ENCODE data around the gene PTPN14. TPM values are rescaled to one million over a fixed set of nuclear protein-coding genes. Genes with fewer than 3 reads are reported as not detected.

The PTPN14 gene
- total and polyA plus RNA-seq, 2 of the 8 experiments (the other 6 are each of a cell fraction or from before 2014, with no cell fraction given) = 14.4 to 93.6 TPM

DNA sequence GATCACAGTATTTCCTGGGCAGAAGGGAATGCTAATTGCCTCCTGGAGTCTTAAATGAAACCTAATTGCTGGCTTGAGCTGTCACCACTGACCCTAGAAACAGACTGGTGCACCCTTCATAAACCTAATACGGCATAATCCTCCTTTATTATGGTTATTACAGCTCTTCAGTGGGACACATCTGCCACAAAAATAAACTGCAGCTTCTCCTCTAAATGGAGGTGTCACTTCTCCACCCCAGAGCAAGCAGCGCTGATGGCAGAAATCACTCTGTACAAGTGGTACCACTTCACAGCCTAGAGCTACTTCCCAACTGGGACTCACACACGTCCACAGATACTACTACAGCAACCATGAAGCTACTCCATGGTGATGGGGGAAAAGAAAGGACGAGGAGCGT, 11.1 kb downstream of the PTPN14 start:
- TF ChIP-seq CHD1 (IDR thresholded peaks at IDR 0.05; ENCODE audit: low read depth, low read length) (no peak), BRCA1 (IDR thresholded peaks at IDR 0.05; ENCODE audit: low read depth, low read length) (no peak), JUN (IDR thresholded peaks at IDR 0.05; ENCODE audit: low read depth, low read length) (no peak)
- Histone ChIP-seq H2BK5ac (ENCODE audit: low read depth, low read length) (no peak overlapping the region), H3K27ac (ENCODE audit: low read depth, low read length) (no peak overlapping the region), H2BK15ac (ENCODE audit: low read length) (no peak overlapping the region), H3K36me3 (ENCODE audit: control insufficient read depth in 2 of 4, insufficient read depth in 4 of 4, low read length in 3 of 4) (no peaks in the 10 kb centered on the region), H3K4me1 (replicated peaks in 1 of 4; ENCODE audit: control insufficient read depth in 3 of 4, insufficient read depth in 4 of 4, low read length in 3 of 4) (peaks cover 0 to 4% (median under 1%) of the 10 kb centered on the region in 4 experiments; a peak in 3 of 7 replicates), H3K27me3 (replicated peaks in 1 of 4; ENCODE audit: control insufficient read depth in 3 of 4, extremely low read depth in 1 of 4, insufficient read depth in 3 of 4, low read length in 3 of 4) (no peaks in the 10 kb centered on the region), H3K9me3 (ENCODE audit: insufficient read depth in 2 of 2, low read depth in 1 of 2, low read length in 1 of 2) (no peaks in the 10 kb centered on the region), H2BK12ac (ENCODE audit: low read depth, low read length) (no peak overlapping the region), H3K56ac (replicated peaks; ENCODE audit: insufficient read length, low read depth, low read length) (no peak overlapping the region), H2BK20ac (ENCODE audit: low read length) (no peak overlapping the region), H4K8ac (ENCODE audit: extremely low read depth, insufficient read depth, low read length) (no peak overlapping the region), H3K14ac (ENCODE audit: insufficient read length) (no peak overlapping the region), H2AFZ (ENCODE audit: low read length) (no peak overlapping the region), H3K79me2 (ENCODE audit: control insufficient read depth in 1 of 2, insufficient read depth in 2 of 2, low read length in 2 of 2) (peaks cover 6 to 94% of the 10 kb centered on the region in 2 experiments; a peak in 3 of 4 replicates), H3K18ac (ENCODE audit: extremely low read depth, low read length) (no peak overlapping the region), H3K23ac (ENCODE audit: insufficient read length) (no peak overlapping the region), H3K23me2 (ENCODE audit: low read depth, low read length) (no peaks in the 10 kb centered on the region), H3K4me3 (ENCODE audit: extremely low read depth in 1 of 4, insufficient read depth in 2 of 4, low read depth in 3 of 4, low read length in 4 of 4) (no peak overlapping the region), H3K4me2 (ENCODE audit: insufficient read depth in 1 of 2, low read depth in 2 of 2, low read length in 2 of 2) (no peak overlapping the region), H3K79me1 (ENCODE audit: low read depth, low read length) (peaks cover 6% of the 10 kb centered on the region), H4K5ac (ENCODE audit: insufficient read length, low read depth, low read length) (no peak overlapping the region), H3K9ac (replicated peaks in 1 of 4; ENCODE audit: extremely low read depth in 1 of 4, low read depth in 3 of 4, low read length in 3 of 4) (no peak overlapping the region), H4K20me1 (replicated peaks in 1 of 2; ENCODE audit: control insufficient read depth in 1 of 2, insufficient read depth in 2 of 2, low read length in 2 of 2) (peaks cover 6 to 10% of the 10 kb centered on the region in 2 experiments), H4K91ac (replicated peaks; ENCODE audit: insufficient read length, low read length) (no peak overlapping the region), H3K4ac (replicated peaks; ENCODE audit: insufficient read length, low read depth, low read length) (no peak overlapping the region), H2AK5ac (ENCODE audit: low read depth, low read length) (no peak overlapping the region), H2BK120ac (replicated peaks; ENCODE audit: low read depth, low read length) (no peak overlapping the region)
- DNase-seq (ENCODE audit: low read depth in 1 of 2, low spot score in 2 of 2) (no peak), FAIRE-seq (no peak)
- WGBS, 2 experiments (ENCODE audit: extremely low coverage in 1 of 2, insufficient coverage in 1 of 2, insufficient read length in 1 of 2, insufficient replicate concordance in 2 of 2, low coverage in 1 of 2, low lambda C conversion rate in 2 of 2, missing lambda C conversion rate in 1 of 2) = 73% methylated on average over 5 of the region's 5 CpGs; no CpG with 5 or more reads in 1 of the 2 experiments
- ChIA-PET CTCF (ENCODE audit: partially characterized antibody) (interaction anchor here (0.7 to 4.7 kb wide), 8 partner anchors 11 to 208 kb away, joined by 3 to 26 read pairs (median 4); partner anchors contain the start of gene PTPN14), POLR2A (ENCODE audit: partially characterized antibody) (interaction anchor here (8.9 kb wide), 1 partner anchor 11 kb away, joined by 99 read pairs; the partner anchor contains the start of gene PTPN14)
